ENCODE results near the gene CIT.
"Not testable (repeated sequence)": the region's sequence is repeated elsewhere in the genome, so short reads cannot be mapped to it uniquely, and the experiment has no call there.

CIT gene

GRCh38 chr12:119744900-119745606, 132.1 kb downstream of the CIT start:
- no peak for DNase-seq (ENCODE audit: low spot score)

- peak; percentile 89 for DNase-seq (ENCODE audit: low spot score)
These were observed 134.4 kb downstream of the CIT start for GRCh38 chr12:119742700-119743099.

GRCh38 chr12:119740830-119741229, 136.3 kb downstream of the CIT start:
- no peak for DNase-seq (ENCODE audit: low spot score)

- no peak for DNase-seq (ENCODE audit: low spot score)
These were observed 142.0 kb downstream of the CIT start for GRCh38 chr12:119735079-119735478.

- DNase-seq (ENCODE audit: low spot score): no peak
These were observed 146.7 kb downstream of the CIT start for GRCh38 chr12:119730381-119730780.

- no peak for DNase-seq (ENCODE audit: low spot score)
These were observed 147.2 kb downstream of the CIT start for GRCh38 chr12:119729871-119730270.

GRCh38 chr12:119728444-119728745, 148.7 kb downstream of the CIT start:
- peak; percentile 15 for DNase-seq (ENCODE audit: low spot score)

GRCh38 chr12:119727600-119728443, 149.3 kb downstream of the CIT start:
- no peak for DNase-seq (ENCODE audit: low spot score)

- peak; percentile 39 for DNase-seq (ENCODE audit: low spot score)
These were observed 151.6 kb downstream of the CIT start for GRCh38 chr12:119725523-119725922.

GRCh38 chr12:119721306-119721705, 155.8 kb downstream of the CIT start:
- DNase-seq (ENCODE audit: low spot score): no peak

- no peak for DNase-seq (ENCODE audit: low spot score)
These were observed 156.8 kb downstream of the CIT start for GRCh38 chr12:119720349-119720748.

- DNase-seq (ENCODE audit: low spot score): no peak
These were observed 159.0 kb downstream of the CIT start for GRCh38 chr12:119718141-119718540.

- no peak for DNase-seq (ENCODE audit: low spot score)
These were observed 161.9 kb downstream of the CIT start for GRCh38 chr12:119715268-119715620.

GRCh38 chr12:119714614-119715267, 162.4 kb downstream of the CIT start:
- no peak for DNase-seq (ENCODE audit: low spot score)

- DNase-seq (ENCODE audit: low spot score): no peak
These were observed 163.5 kb downstream of the CIT start for GRCh38 chr12:119713551-119714031.

- no peak for DNase-seq (ENCODE audit: low spot score)
These were observed 164.4 kb downstream of the CIT start for GRCh38 chr12:119712721-119713120.

GRCh38 chr12:119711693-119712092, 165.4 kb downstream of the CIT start:
- no peak for DNase-seq (ENCODE audit: low spot score)

- no peak for DNase-seq (ENCODE audit: low spot score)
These were observed 166.1 kb downstream of the CIT start for GRCh38 chr12:119710965-119711551.

- no peak for DNase-seq (ENCODE audit: low spot score)
These were observed 166.7 kb downstream of the CIT start for GRCh38 chr12:119710374-119710964.

- DNase-seq (ENCODE audit: low spot score): not testable (repeated sequence)
These were observed 170.7 kb downstream of the CIT start for GRCh38 chr12:119706427-119706826.

- no peak for DNase-seq (ENCODE audit: low spot score)
These were observed 171.9 kb downstream of the CIT start for GRCh38 chr12:119705182-119705581.

GRCh38 chr12:119704065-119704747, 172.9 kb downstream of the CIT start:
- DNase-seq (ENCODE audit: low spot score): no peak

Data from pons (tissue), 1 donor.